WTC11 (cell line): ENCODE results near the gene ZNF205.

Experiments
- CBFB ChIP-seq: sonication (generic); formaldehyde crosslinking; IDR thresholded peaks from 2 replicates; pipeline ENCODE4 v1.8.1; 2022; ENCODE audit warnings: mild to moderate bottlenecking, low read depth, missing genetic modification reagents
- CTCF ChIP-seq: fragments of 200-600 bp; IDR thresholded peaks from 2 replicates; pipeline ENCODE4 v1.8.0; 2022; ENCODE audit warnings: antibody characterized with exemption
- FOXJ3 ChIP-seq: sonication (generic); formaldehyde crosslinking; IDR thresholded peaks from 2 replicates; pipeline ENCODE4 v1.9.0; 2021; ENCODE audit warnings: missing genetic modification reagents, mild to moderate bottlenecking, borderline replicate concordance
- FOXP1 ChIP-seq: sonication (generic); formaldehyde crosslinking; IDR thresholded peaks from 2 replicates; pipeline ENCODE4 v1.8.0; 2022; ENCODE audit warnings: missing genetic modification reagents, mild to moderate bottlenecking, moderate library complexity, borderline replicate concordance
- TCF7 ChIP-seq: sonication (generic); formaldehyde crosslinking; IDR thresholded peaks from 2 replicates; pipeline ENCODE4 v1.8.0; 2022; ENCODE audit warnings: mild to moderate bottlenecking, low read depth, missing genetic modification reagents, moderate library complexity
- ZNF121 ChIP-seq: sonication (generic); formaldehyde crosslinking; IDR thresholded peaks from 2 replicates; pipeline ENCODE4 v1.8.0; 2023; ENCODE audit warnings: missing genetic modification reagents

GRCh38 chr16:3068487-3068886 is 43.9 kb upstream of the ZNF205 start:
- TF ChIP-seq CTCF (no peak), CBFB (CRISPR knock-in tag) (no peak), TCF7 (CRISPR knock-in tag) (no peak), ZNF121 (CRISPR knock-in tag) (no peak), FOXJ3 (CRISPR knock-in tag) (no peak), FOXP1 (CRISPR knock-in tag) (no peak)
